PC-3 (cell line): ENCODE measurements around the gene BAZ2B.

Experiments used
- CTCF ChIP-seq: fragments of 300-600 bp; sonication (generic); conservative IDR thresholded peaks from 2 replicates; pipeline ENCODE4 v1.5.1; 2017; ENCODE audit warnings: antibody characterized with exemption, low read depth, mild to moderate bottlenecking, low read length
- EZH2 ChIP-seq: fragments of 300-600 bp; sonication (generic); IDR thresholded peaks from one replicate; pipeline ENCODE4 v1.6.1; 2017; ENCODE audit warnings: antibody characterized with exemption, mild to moderate bottlenecking, low read length; ENCODE audit not compliant: unreplicated experiment

- TF ChIP-seq CTCF (no peak), EZH2 (no peak)
Measured at GRCh38 chr2:159446201-159446600, 170.1 kb downstream of the BAZ2B start.
